Lower lobe of right lung (tissue), 2 donors: ENCODE results near the gene MAMSTR. TPM values are rescaled to one million over a fixed set of nuclear protein-coding genes. Genes with fewer than 3 reads are reported as not detected.

Experiments used
- ATAC-seq, 2 donors: fragments of 200-7000 bp; cut with Tn5 transposase; one replicate each; pipeline ENCODE4 v1.9.1; 2020 to 2022; ENCODE audit warnings: mild to moderate bottlenecking in 2 of 2, moderate library complexity in 2 of 2
- DNase-seq: peaks from one replicate; pipeline ENCODE4 v3.0.0-alpha.2; 2020
- H3K27ac ChIP-seq: fragments of 200-600 bp; one replicate; pipeline ENCODE4 v1.8.0; 2022
- H3K27me3 ChIP-seq: fragments of 200-600 bp; one replicate; pipeline ENCODE4 v1.8.0; 2022; ENCODE audit warnings: low read depth
- H3K36me3 ChIP-seq: fragments of 200-600 bp; one replicate; pipeline ENCODE4 v1.8.0; 2022; ENCODE audit warnings: mild to moderate bottlenecking
- H3K4me1 ChIP-seq: fragments of 200-600 bp; one replicate; pipeline ENCODE4 v1.8.0; 2022
- H3K4me3 ChIP-seq: fragments of 200-600 bp; one replicate; pipeline ENCODE4 v1.8.0; 2022; ENCODE audit warnings: mild to moderate bottlenecking
- H3K9me3 ChIP-seq: fragments of 200-600 bp; one replicate; pipeline ENCODE4 v1.8.0; 2022
- intact Hi-C: fragments of 100-400 bp; cut with DNase I; formaldehyde crosslinking; loops from one replicate; pipeline ENCODE4 v1.11.0; 2022
- total RNA-seq: library from RNA; stranded (reverse); fragmentation: NEBNext Ultra II Directional; extraction: Animal tissue kit (Norgen Biotek cat#: 25700); gene quantifications from one replicate; pipeline ENCODE4 v1.2.1, GENCODE V29; 2021
- TF ChIP-seq, protein P1 (sequence below): fragments of 200-600 bp; IDR thresholded peaks from one replicate; pipeline ENCODE4 v1.8.0; 2022; ENCODE audit warnings: antibody characterized with exemption, mild to moderate bottlenecking
- donor health status: DM: no; HTN: yes; CAD: no; lungs with severe emphysema.

Gene MAMSTR
- total RNA-seq, 1 donor from 2014 or later = 1.5 TPM

DNA sequence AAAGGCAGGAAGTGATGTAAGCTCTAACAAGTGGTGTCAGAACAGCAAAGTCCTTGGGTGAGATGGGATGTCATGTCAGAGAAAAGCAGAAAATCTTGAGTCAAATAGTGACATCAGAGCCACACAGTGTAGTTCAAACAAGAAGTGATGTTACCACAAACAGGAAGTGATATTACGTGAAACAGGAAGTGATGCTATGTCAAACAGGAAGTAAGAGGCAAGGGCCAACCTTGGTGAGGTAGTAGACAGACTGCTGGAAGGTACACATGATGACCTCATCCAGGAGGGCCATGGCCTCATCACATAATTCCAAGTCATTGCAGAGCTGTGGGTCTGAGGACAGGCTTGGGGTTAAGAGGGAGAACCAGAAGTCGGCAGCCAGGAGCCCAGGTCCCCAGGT is 7.0 kb upstream of the MAMSTR start:
- H3K27ac ChIP-seq = peak overlapping the region; percentile 82
- ATAC-seq = peak; percentile 20 to 28

DNA sequence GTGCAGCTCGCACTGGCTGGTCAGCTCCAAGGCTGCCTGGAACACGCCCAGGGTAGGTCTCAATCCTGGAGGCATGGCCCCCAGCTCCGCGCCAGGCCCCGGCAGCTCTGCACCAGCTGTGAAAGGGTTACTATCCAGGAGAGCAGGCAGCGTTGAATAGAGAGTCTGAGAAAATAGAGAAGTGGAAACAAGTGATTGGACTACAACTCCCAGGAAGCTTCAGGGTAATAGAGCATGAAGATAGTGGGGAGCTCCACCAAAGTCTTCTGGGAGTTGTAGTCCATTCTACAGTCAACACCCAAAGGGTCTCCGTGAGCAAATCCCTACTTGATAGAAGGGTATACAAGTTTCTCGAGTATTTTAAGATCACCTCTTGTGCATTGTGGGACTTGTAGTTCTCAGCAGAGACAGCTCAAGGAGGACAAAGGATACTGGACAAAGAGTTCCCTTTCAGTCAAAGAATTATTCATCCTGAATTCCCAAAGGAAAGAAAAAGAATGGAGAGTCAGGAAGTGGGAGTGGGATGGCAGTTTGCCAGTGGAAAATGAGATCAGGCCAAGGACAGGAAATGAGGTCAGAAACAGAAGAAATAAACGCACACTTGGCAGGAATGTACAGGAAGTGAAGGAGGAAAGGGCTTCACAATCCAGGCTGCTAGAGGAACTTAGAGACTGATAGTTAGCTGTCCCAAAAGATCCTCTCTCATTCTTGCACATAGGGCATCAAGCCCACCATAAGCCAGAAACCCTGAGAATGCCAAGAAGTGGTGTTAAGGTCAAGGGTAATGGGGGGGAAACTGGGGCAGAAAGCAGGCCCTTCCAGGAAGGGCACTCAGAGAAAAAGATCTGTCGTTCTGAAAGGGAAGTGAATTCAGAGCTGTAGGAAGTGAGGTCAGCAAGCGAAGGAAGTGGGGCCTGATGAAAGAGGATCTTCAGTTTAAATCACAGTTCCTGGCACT is 5.5 kb upstream of the MAMSTR start:
- ATAC-seq (peak; percentile 10 to 11), DNase-seq (no peak)
- H3K27me3 ChIP-seq = no peaks in the 10 kb centered on the region
- peaks cover 51% of the 10 kb centered on the region for H3K4me1 ChIP-seq
- H3K27ac ChIP-seq = peak overlapping the region; percentile 82
- TF ChIP-seq, protein P1, sequence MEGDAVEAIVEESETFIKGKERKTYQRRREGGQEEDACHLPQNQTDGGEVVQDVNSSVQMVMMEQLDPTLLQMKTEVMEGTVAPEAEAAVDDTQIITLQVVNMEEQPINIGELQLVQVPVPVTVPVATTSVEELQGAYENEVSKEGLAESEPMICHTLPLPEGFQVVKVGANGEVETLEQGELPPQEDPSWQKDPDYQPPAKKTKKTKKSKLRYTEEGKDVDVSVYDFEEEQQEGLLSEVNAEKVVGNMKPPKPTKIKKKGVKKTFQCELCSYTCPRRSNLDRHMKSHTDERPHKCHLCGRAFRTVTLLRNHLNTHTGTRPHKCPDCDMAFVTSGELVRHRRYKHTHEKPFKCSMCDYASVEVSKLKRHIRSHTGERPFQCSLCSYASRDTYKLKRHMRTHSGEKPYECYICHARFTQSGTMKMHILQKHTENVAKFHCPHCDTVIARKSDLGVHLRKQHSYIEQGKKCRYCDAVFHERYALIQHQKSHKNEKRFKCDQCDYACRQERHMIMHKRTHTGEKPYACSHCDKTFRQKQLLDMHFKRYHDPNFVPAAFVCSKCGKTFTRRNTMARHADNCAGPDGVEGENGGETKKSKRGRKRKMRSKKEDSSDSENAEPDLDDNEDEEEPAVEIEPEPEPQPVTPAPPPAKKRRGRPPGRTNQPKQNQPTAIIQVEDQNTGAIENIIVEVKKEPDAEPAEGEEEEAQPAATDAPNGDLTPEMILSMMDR = no peak
- no peaks in the 10 kb centered on the region for H3K9me3 ChIP-seq
- H3K36me3 ChIP-seq = peaks cover 21% of the 10 kb centered on the region
- no peak overlapping the region for H3K4me3 ChIP-seq
- intact Hi-C loops = no loop called here

More for the DNA sequence above, 7.0 kb upstream of the MAMSTR start:
- no peak for DNase-seq
- peaks cover 20% of the 10 kb centered on the region for H3K36me3 ChIP-seq
- intact Hi-C loops = no loop called here
- no peak overlapping the region for H3K4me3 ChIP-seq
- TF ChIP-seq, protein P1 = no peak
- peaks cover 2% of the 10 kb centered on the region for H3K27me3 ChIP-seq
- H3K4me1 ChIP-seq = peaks cover 43% of the 10 kb centered on the region
- H3K9me3 ChIP-seq = no peaks in the 10 kb centered on the region

DNA sequence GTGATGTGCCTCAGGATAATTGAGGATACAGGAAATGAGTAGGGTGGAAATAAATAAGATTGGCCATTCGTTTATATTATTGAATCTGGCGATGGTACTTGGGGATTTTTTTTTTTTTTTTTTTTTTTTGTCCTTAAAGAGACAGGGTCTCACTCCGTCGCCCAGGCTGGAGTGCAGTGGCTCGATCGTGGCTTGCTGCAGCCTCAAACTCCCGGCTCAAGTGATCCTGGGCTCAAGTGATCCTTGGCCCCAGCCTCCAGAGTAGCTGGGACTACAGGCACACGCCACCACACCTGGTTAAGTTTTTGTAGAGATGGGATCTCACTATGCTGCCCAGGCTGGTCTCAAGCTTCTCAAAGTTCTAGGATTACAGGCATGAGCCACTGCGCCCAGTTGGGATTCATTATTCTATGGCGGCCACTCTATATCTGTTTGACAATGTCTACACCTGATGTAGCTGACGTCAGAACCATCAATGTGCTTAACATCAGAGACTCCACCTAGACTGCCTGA is 2.7 kb upstream of the MAMSTR start:
- TF ChIP-seq, protein P1 = no peak
- Histone ChIP-seq H3K36me3 (peaks cover 16% of the 10 kb centered on the region), H3K27me3 (no peaks in the 10 kb centered on the region), H3K4me1 (peaks cover 66% of the 10 kb centered on the region), H3K27ac (peak overlapping the region; percentile 31), H3K9me3 (no peaks in the 10 kb centered on the region), H3K4me3 (no peak overlapping the region)
- DNase-seq (no peak), ATAC-seq (no peak)
- intact Hi-C loops = no loop called here

DNA sequence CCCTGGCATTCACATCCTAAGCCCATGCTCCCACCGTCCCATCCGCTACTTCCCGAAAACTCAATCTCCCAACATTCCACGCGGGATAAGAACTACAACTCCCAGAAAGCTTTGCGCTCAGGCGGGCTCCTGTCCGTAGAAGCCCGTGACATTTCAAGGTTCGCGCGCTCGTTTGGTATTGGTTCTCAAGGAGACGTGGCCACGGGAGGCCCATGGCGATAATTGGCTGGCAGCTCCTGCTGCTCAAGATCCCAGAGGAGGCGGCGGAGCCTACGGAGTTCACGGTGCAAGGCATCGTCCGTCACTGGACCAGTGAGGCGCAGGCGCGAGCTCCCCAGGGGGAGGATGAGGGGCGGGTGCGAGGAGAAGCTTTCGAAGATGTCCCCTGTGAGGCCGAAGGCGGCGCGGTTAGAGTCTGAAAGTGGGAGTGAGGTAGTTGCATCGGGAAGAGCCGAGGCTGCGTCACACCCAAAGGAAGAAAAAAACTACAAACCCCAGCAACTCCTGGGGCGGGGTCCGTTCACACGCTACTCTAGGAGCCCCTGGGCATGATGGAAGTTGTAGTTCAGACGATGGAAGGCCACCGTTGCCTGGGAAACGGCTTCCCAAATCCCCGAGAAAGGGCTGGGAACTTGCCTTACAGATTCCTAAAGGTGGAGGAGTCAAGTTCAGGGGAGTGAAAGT is 1.2 kb upstream of the MAMSTR start:
- ATAC-seq (peak; percentile 94 to 95), DNase-seq (peak; percentile 99)
- Histone ChIP-seq H3K36me3 (peaks cover 16% of the 10 kb centered on the region), H3K4me3 (peak overlapping the region; percentile 61), H3K27ac (peak overlapping the region; percentile 88), H3K4me1 (peaks cover 67% of the 10 kb centered on the region), H3K27me3 (no peaks in the 10 kb centered on the region), H3K9me3 (no peaks in the 10 kb centered on the region)
- TF ChIP-seq, protein P1 = no peak
- intact Hi-C loops = no loop called here

DNA sequence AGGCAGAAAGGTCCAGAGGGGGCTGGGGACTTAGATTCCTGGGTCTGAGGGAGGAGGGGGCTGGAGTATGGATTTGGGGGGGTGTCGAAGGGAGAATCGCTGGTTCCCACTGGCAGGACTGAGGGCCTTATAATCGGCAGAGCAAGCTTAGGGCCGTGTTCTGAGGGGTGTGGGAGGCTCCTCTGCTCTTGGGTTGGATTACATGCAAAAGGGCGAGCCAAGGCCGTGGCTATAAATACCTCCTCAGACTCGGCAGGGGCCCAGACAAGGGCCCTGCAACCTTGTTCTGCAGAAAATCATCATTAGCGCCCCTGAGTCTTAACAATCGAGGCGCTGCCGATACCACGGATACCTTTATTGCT is 707 bp upstream of the MAMSTR start:
- TF ChIP-seq, protein P1 = no peak
- Histone ChIP-seq H3K9me3 (no peaks in the 10 kb centered on the region), H3K4me1 (peaks cover 67% of the 10 kb centered on the region), H3K4me3 (peak overlapping the region; percentile 61), H3K36me3 (peaks cover 16% of the 10 kb centered on the region), H3K27ac (peak overlapping the region; percentile 88), H3K27me3 (no peaks in the 10 kb centered on the region)
- intact Hi-C loops = no loop called here
- ATAC-seq (no peak), DNase-seq (no peak)
